Choroid plexus epithelial cell (primary cell): ENCODE measurements around the gene PRM1.

Experiments used
- DNase-seq: peaks from one replicate; pipeline ENCODE4 v3.0.0-alpha.2; 2010; ENCODE audit warnings: low read depth
- H3K4me3 ChIP-seq: 2 replicates; pipeline ENCODE4 v1.5.1; 2011; ENCODE audit warnings: low read depth, mild to moderate bottlenecking, control low read depth, low read length, moderate library complexity
- CTCF ChIP-seq: conservative IDR thresholded peaks from 2 replicates; pipeline ENCODE4 v1.5.1; 2011; ENCODE audit warnings: low read depth, mild to moderate bottlenecking, control low read depth, inconsistent platforms, low read length, moderate library complexity

PRM1 gene

GRCh38 chr16:11236461-11237254 lies 44.5 kb downstream of the PRM1 start:
- no peak overlapping the region for H3K4me3 ChIP-seq
- no peak for TF ChIP-seq CTCF
- peak; percentile 41 for DNase-seq

- H3K4me3 ChIP-seq, result no peak overlapping the region
- TF ChIP-seq CTCF, result no peak
- DNase-seq, result no peak
Measured at GRCh38 chr16:11235703-11235991, 45.5 kb downstream of the PRM1 start.

GRCh38 chr16:11234884-11235702 lies 46.0 kb downstream of the PRM1 start:
- peak; percentile 54 for DNase-seq
- no peak for TF ChIP-seq CTCF
- H3K4me3 ChIP-seq, result no peak overlapping the region

- TF ChIP-seq CTCF, result no peak
- no peak for DNase-seq
- no peak overlapping the region for H3K4me3 ChIP-seq
Measured at GRCh38 chr16:11233727-11234376, 47.3 kb downstream of the PRM1 start.

GRCh38 chr16:11232852-11233726 lies 48.0 kb downstream of the PRM1 start:
- no peak overlapping the region for H3K4me3 ChIP-seq
- DNase-seq, result no peak
- TF ChIP-seq CTCF, result no peak

- DNase-seq, result no peak
- no peak for TF ChIP-seq CTCF
- H3K4me3 ChIP-seq, result no peak overlapping the region
Measured at GRCh38 chr16:11232302-11232851, 48.8 kb downstream of the PRM1 start.
